Neuronal stem cell (in vitro differentiated cells): ENCODE results near the gene TMEM11. TPM values are rescaled to one million over a fixed set of nuclear protein-coding genes. Genes with fewer than 3 reads are reported as not detected.

Experiments used
- DNase-seq: peaks from one replicate; pipeline ENCODE4 v3.0.0-alpha.2; 2013; ENCODE audit warnings: low spot score
- H2AFZ ChIP-seq: one replicate; pipeline ENCODE4 v1.6.1; 2013; ENCODE audit warnings: mild to moderate bottlenecking, low read length, inconsistent platforms
- H2AK5ac ChIP-seq: 2 replicates; pipeline ENCODE4 v1.6.1; 2013; ENCODE audit warnings: low read depth, mild to moderate bottlenecking, inconsistent platforms, low read length, moderate library complexity, mixed read lengths
- H2BK120ac ChIP-seq: 2 replicates; pipeline ENCODE4 v1.6.1; 2013; ENCODE audit warnings: low read depth, mild to moderate bottlenecking, inconsistent platforms, low read length, moderate library complexity, mixed read lengths
- H2BK12ac ChIP-seq: one replicate; pipeline ENCODE4 v1.6.1; 2013; ENCODE audit warnings: low read length, inconsistent platforms
- H2BK15ac ChIP-seq: 2 replicates; pipeline ENCODE4 v1.6.1; 2013; ENCODE audit warnings: mild to moderate bottlenecking, low read length, inconsistent platforms, mixed read lengths
- H2BK5ac ChIP-seq: one replicate; pipeline ENCODE4 v1.6.1; 2013; ENCODE audit warnings: inconsistent platforms, mild to moderate bottlenecking, low read length, moderate library complexity
- H3K14ac ChIP-seq: one replicate; pipeline ENCODE4 v1.6.1; 2013; ENCODE audit warnings: low read length, inconsistent platforms
- H3K18ac ChIP-seq: 2 replicates; pipeline ENCODE4 v1.6.1; 2013; ENCODE audit warnings: low read length, inconsistent platforms
- H3K23ac ChIP-seq: 2 replicates; pipeline ENCODE4 v1.6.1; 2013; ENCODE audit warnings: low read depth, mild to moderate bottlenecking, mixed read lengths, low read length, inconsistent platforms; ENCODE audit not compliant: poor library complexity
- H3K27ac ChIP-seq: replicated peaks from 3 replicates; pipeline ENCODE4 v1.5.1; 2013; ENCODE audit warnings: low read length, inconsistent platforms
- H3K27me3 ChIP-seq, 3 experiments: 2 replicates each; pipeline ENCODE4 v1.6.1; 2013; ENCODE audit warnings: low read length in 3 of 3, mild to moderate bottlenecking in 2 of 3, inconsistent platforms in 1 of 3, low read depth in 1 of 3, mixed read lengths in 1 of 3, moderate library complexity in 1 of 3; ENCODE audit not compliant: control insufficient read depth in 3 of 3, insufficient read depth in 3 of 3
- H3K36me3 ChIP-seq, 2 donors: replicated peaks in 1 of 2; 2 replicates each; pipeline ENCODE4 v1.6.1; 2013; ENCODE audit warnings: low read length in 2 of 2; ENCODE audit not compliant: control insufficient read depth in 2 of 2, insufficient read depth in 2 of 2
- H3K4ac ChIP-seq: 2 replicates; pipeline ENCODE4 v1.6.1; 2013; ENCODE audit warnings: inconsistent platforms, mild to moderate bottlenecking, low read length, moderate library complexity
- H3K4me1 ChIP-seq, 2 donors: 1 replicate in 1 of 2; 2 replicates in 1 of 2; pipeline ENCODE4 v1.6.1; 2013; ENCODE audit warnings: low read length in 2 of 2, low read depth in 1 of 2; ENCODE audit not compliant: control insufficient read depth in 2 of 2, insufficient read depth in 1 of 2
- H3K4me2 ChIP-seq: one replicate; pipeline ENCODE4 v1.6.1; 2013; ENCODE audit warnings: mild to moderate bottlenecking, low read length, inconsistent platforms; ENCODE audit not compliant: insufficient read depth, poor library complexity, severe bottlenecking
- H3K4me3 ChIP-seq, 2 donors: 2 replicates each; pipeline ENCODE4 v1.5.1; 2013; ENCODE audit warnings: low read length in 2 of 2, mild to moderate bottlenecking in 2 of 2, inconsistent platforms in 1 of 2, moderate library complexity in 1 of 2
- H3K79me1 ChIP-seq: one replicate; pipeline ENCODE4 v1.6.1; 2013; ENCODE audit warnings: low read depth, mild to moderate bottlenecking, inconsistent platforms, low read length, moderate library complexity
- H3K9ac ChIP-seq: one replicate; pipeline ENCODE4 v1.6.1; 2013; ENCODE audit warnings: mild to moderate bottlenecking, low read depth, low read length, inconsistent platforms; ENCODE audit not compliant: poor library complexity
- H3K9me3 ChIP-seq, 2 donors: replicated peaks in 1 of 2; 2 replicates each; pipeline versions ENCODE3 to v1.6.1; 2013; ENCODE audit warnings: low read length in 2 of 2, mild to moderate bottlenecking in 2 of 2, inconsistent platforms in 1 of 2, low read depth in 1 of 2, mixed read lengths in 1 of 2, moderate library complexity in 1 of 2; ENCODE audit not compliant: control insufficient read depth in 2 of 2, insufficient read depth in 1 of 2
- H4K8ac ChIP-seq: one replicate; pipeline ENCODE4 v1.6.1; 2013; ENCODE audit warnings: low read depth, mild to moderate bottlenecking, inconsistent platforms, low read length, moderate library complexity
- H4K91ac ChIP-seq: one replicate; pipeline ENCODE4 v1.6.1; 2013; ENCODE audit warnings: low read length, low read depth, mild to moderate bottlenecking, inconsistent platforms; ENCODE audit not compliant: poor library complexity
- WGBS, 2 donors: extraction: QIAGEN DNeasy Blood & Tissue Kit; methylation state at CpG; one replicate each; pipeline ENCODE4 v1.1.7; 2013; ENCODE audit warnings: missing lambda C conversion rate in 2 of 2, mixed read lengths in 1 of 2; ENCODE audit not compliant: insufficient read length in 2 of 2, insufficient replicate concordance in 1 of 2; ENCODE audit errors: extremely low coverage in 2 of 2; 5-methylcytosine and 5-hydroxymethylcytosine counted together
- small RNA-seq: library from polyadenylated mRNA; stranded (forward); fragments of <200 nt; extraction: miRNeasy Mini kit (QIAGEN cat#:217004); gene quantifications from one replicate; pipeline ENCODE3, GENCODE V24; 2013; ENCODE audit not compliant: insufficient read depth

The TMEM11 gene

DNA sequence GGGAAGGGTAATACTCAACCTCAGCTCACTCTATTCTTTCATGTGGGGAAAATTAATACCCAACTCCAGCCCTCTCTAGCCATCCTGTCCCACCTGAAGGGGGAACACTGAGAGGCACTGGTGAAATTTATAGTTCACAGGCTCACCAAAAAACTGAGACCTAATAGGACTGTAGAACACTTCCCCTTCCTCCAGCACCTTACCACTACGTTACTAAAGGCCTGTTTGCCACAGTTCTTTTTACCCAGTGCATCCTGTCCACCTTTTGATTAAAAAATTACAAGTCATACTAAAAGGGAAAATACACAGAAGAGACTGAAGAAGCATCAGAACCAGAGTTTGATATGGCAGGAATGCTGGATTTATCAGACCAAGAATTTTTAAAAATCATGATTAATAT is 61.2 kb downstream of the TMEM11 start:
- Histone ChIP-seq H3K4ac (no peak overlapping the region), H3K4me3 (no peak overlapping the region)

DNA sequence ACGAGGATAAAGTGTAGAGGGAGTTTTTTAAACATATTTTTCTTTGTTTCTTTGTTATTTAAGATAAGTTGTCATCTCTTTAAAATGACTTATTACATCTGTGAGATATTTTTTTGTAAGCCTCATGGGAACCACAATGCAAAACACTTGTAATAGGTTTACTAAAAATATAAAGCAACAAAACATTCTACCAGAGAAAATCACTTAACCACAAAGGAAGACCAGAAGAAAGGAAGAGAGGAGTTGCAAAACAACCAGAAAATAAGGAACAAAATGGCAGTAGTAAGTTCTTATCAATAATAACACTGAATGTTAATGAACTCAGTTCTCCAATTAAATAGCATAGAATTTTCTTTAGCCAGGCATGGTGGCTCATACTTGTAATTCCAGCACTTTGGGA is 64.3 kb downstream of the TMEM11 start:
- no peak overlapping the region for H3K14ac ChIP-seq
- no peak overlapping the region for H4K8ac ChIP-seq
- no peak overlapping the region for H3K4me3 ChIP-seq
- H3K23ac ChIP-seq, result no peak overlapping the region
- no peak overlapping the region for H3K27ac ChIP-seq
- no peak overlapping the region for H4K91ac ChIP-seq
- no peak overlapping the region for H2BK12ac ChIP-seq
- no peak overlapping the region for H3K4me2 ChIP-seq
- no peaks in the 10 kb centered on the region for H3K79me1 ChIP-seq
- H3K18ac ChIP-seq, result no peak overlapping the region
- no peak overlapping the region for H2AFZ ChIP-seq
- DNase-seq, result no peak
- peaks cover 0 to 4% of the 10 kb centered on the region in 2 donors for H3K36me3 ChIP-seq
- H3K27me3 ChIP-seq, result no peaks in the 10 kb centered on the region
- no peak overlapping the region for H2BK120ac ChIP-seq
- no peak overlapping the region for H3K9ac ChIP-seq
- no peaks in the 10 kb centered on the region for H3K4me1 ChIP-seq
- 100% methylated on average over 1 of the region's 1 CpG; no CpG with 5 or more reads in 1 of the 2 donors for WGBS, 2 donors
- H2BK5ac ChIP-seq, result no peak overlapping the region
- no peak overlapping the region for H3K4ac ChIP-seq
- no peak overlapping the region for H2BK15ac ChIP-seq
- H2AK5ac ChIP-seq, result no peak overlapping the region
- peaks cover 7 to 12% of the 10 kb centered on the region in 2 donors for H3K9me3 ChIP-seq

More for the DNA sequence above, 61.2 kb downstream of the TMEM11 start:
- no peak overlapping the region for H3K23ac ChIP-seq
- no peaks in the 10 kb centered on the region for H3K79me1 ChIP-seq
- H3K36me3 ChIP-seq, result peaks cover 0 to under 1% of the 10 kb centered on the region in 2 donors
- no peaks in the 10 kb centered on the region for H3K4me1 ChIP-seq
- no peak overlapping the region for H2BK15ac ChIP-seq
- WGBS, 2 donors, result no CpG with 5 or more reads among the region's 1 CpG
- no peak overlapping the region for H3K14ac ChIP-seq
- no peak overlapping the region for H4K91ac ChIP-seq
- peaks cover 7% of the 10 kb centered on the region in 2 donors for H3K9me3 ChIP-seq
- H2AK5ac ChIP-seq, result no peak overlapping the region
- no peak overlapping the region for H2AFZ ChIP-seq
- H3K4me2 ChIP-seq, result no peak overlapping the region
- no peak for DNase-seq
- H4K8ac ChIP-seq, result no peak overlapping the region
- no peak overlapping the region for H3K27ac ChIP-seq
- no peak overlapping the region for H2BK5ac ChIP-seq
- H3K9ac ChIP-seq, result no peak overlapping the region
- no peak overlapping the region for H2BK12ac ChIP-seq
- no peak overlapping the region for H3K18ac ChIP-seq
- no peaks in the 10 kb centered on the region for H3K27me3 ChIP-seq
- H2BK120ac ChIP-seq, result no peak overlapping the region

Small RNAs within 50 kb of the gene (small RNA-seq; reads per million reads assigned to genes)
- not detected for gene RN7SL426P
